ENCODE results near the gene CPXM1.

- no peak for TF ChIP-seq POLR2A (IDR thresholded peaks at IDR 0.05)
- no peak for TF ChIP-seq CTCF (IDR thresholded peaks at IDR 0.05)
These were observed 5.4 kb upstream of the CPXM1 start for GRCh38 chr20:2805689-2806350.
